ENCODE results near the gene STAG2. TPM values are rescaled to one million over a fixed set of nuclear protein-coding genes. Genes with fewer than 3 reads are reported as not detected.
"Not testable (repeated sequence)": the region's sequence is repeated elsewhere in the genome, so short reads cannot be mapped to it uniquely, and the experiment has no call there.

Gene STAG2
- total RNA-seq, 4 donors from 2014 or later, result 22.6 to 78.0 (median 50.7) TPM

DNA sequence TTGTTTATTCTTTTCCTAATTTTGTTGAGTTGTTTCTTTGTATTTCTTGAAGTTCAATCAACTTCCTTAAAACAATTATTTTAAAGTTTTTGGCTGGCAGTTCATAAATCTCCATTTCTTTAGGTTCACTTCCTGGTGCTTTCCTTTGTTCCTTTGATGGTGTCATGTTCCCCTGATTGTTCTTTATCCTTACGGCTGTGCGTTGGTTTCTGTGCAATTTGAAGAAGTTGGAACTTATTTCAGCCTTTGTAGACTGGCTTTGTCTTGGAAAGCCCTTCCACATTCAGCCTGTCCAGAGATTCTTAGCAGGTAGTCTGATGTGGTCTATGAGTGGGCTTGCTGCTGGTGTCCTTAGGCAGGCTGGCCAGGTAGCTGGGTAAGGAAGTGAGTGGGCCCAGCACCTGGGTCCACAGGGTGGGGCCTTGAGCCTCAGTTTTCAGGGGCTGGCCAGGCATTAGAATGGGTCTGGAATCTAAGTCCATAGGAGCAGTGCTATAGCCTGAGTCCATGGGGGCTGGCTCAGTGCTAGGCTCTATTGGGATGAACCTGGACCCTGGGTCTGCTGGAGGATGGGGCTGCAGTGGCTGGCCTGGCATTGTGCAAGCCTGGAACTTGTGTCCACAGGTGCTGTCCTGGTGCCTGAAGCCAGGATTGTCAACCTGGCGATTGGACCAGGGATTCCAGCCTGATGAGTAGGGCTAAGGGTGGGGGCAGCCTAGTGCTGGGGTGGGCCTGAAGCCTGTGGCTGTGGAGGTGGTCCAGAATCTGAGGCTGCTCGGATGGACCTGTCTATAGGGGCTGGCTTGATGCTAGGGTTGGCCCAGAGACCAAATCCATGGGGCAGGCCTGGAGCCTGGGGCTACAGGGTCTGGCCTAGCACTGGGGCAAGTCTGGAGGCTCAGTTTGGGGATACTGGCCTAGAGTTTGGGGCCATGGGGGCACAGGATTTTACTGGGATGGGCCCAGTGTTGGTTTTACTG lies 152.4 kb downstream of the STAG2 start:
- WGBS, 2 donors, result 56 to 79% methylated on average over 2 of the region's 4 CpGs
- intact Hi-C loops (cut with DNase I), result no loop called here

DNA sequence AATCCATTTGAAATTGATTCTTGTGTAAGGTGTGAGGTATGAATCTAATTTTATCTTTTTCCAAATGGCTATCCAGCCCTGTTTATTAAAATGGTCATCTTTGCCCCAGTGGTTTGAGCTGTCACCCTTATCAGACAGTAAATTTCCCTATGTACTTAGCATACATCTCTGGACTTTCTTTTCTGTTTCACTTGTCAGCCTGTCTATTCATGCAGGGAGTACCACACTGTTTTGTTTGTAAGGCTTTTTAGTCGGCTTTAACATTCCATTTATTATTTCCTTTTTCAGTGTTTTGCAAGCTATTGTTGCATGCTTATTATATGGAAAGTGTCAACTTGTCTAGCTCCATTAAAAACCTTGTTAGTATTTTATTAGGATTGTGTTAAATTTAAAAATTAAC lies 155.8 kb downstream of the STAG2 start:
- no peak for DNase-seq
- H3K9me3 ChIP-seq, result no peaks in the 10 kb centered on the region
- TF ChIP-seq, protein P1, sequence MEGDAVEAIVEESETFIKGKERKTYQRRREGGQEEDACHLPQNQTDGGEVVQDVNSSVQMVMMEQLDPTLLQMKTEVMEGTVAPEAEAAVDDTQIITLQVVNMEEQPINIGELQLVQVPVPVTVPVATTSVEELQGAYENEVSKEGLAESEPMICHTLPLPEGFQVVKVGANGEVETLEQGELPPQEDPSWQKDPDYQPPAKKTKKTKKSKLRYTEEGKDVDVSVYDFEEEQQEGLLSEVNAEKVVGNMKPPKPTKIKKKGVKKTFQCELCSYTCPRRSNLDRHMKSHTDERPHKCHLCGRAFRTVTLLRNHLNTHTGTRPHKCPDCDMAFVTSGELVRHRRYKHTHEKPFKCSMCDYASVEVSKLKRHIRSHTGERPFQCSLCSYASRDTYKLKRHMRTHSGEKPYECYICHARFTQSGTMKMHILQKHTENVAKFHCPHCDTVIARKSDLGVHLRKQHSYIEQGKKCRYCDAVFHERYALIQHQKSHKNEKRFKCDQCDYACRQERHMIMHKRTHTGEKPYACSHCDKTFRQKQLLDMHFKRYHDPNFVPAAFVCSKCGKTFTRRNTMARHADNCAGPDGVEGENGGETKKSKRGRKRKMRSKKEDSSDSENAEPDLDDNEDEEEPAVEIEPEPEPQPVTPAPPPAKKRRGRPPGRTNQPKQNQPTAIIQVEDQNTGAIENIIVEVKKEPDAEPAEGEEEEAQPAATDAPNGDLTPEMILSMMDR (IDR thresholded peaks at IDR 0.05), result no peak
- no peak for TF ChIP-seq POLR2A (IDR thresholded peaks at IDR 0.05)
- 31 to 50% methylated on average over 1 of the region's 1 CpG for WGBS, 2 donors
- intact Hi-C loops (cut with DNase I), result no loop called here
- no peak overlapping the region for H3K27ac ChIP-seq
- H3K36me3 ChIP-seq, result no peaks in the 10 kb centered on the region
- no peak overlapping the region for H3K4me3 ChIP-seq
- H3K4me1 ChIP-seq, result no peaks in the 10 kb centered on the region
- no peaks in the 10 kb centered on the region for H3K27me3 ChIP-seq

More for the DNA sequence above, 152.4 kb downstream of the STAG2 start:
- H3K27ac ChIP-seq, result no peak overlapping the region
- H3K4me3 ChIP-seq, result no peak overlapping the region
- no peaks in the 10 kb centered on the region for H3K4me1 ChIP-seq
- no peak for TF ChIP-seq POLR2A (IDR thresholded peaks at IDR 0.05)
- TF ChIP-seq, protein P1 (IDR thresholded peaks at IDR 0.05), result no peak
- DNase-seq, result no peak
- no peaks in the 10 kb centered on the region for H3K36me3 ChIP-seq
- no peaks in the 10 kb centered on the region for H3K27me3 ChIP-seq
- H3K9me3 ChIP-seq, result peaks cover 0 to 9% (median 0%) of the 10 kb centered on the region in 3 donors

DNA sequence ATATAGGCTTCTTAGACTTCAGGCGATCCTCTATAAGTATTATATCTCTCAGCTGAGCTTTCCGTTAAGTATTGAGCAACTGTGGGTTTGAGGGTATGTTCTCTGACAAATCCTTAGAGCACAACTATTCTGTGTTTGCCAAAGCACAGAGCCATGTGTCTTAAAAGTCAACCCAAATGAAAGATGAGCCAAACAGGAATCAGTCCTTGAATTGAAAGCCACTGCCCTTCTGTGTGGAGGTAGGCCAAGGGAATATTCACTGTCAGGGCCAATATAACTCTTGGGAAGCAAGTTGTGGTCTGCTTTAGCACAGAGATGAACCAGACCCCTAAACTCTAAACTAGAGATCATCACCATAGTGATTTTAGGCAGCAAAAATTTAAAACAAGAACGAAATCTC lies 164.0 kb downstream of the STAG2 start:
- H3K4me1 ChIP-seq, result no peaks in the 10 kb centered on the region
- no peaks in the 10 kb centered on the region for H3K36me3 ChIP-seq
- intact Hi-C loops (cut with DNase I), result no loop called here
- 74 to 100% methylated on average over 1 to 3 of the region's 3 CpGs for WGBS, 2 donors
- no peak overlapping the region for H3K4me3 ChIP-seq
- no peak for TF ChIP-seq POLR2A (IDR thresholded peaks at IDR 0.05)
- TF ChIP-seq, protein P1 (IDR thresholded peaks at IDR 0.05), result no peak
- H3K27me3 ChIP-seq, result no peaks in the 10 kb centered on the region
- no peak for DNase-seq
- H3K9me3 ChIP-seq, result no peaks in the 10 kb centered on the region
- no peak overlapping the region for H3K27ac ChIP-seq

DNA sequence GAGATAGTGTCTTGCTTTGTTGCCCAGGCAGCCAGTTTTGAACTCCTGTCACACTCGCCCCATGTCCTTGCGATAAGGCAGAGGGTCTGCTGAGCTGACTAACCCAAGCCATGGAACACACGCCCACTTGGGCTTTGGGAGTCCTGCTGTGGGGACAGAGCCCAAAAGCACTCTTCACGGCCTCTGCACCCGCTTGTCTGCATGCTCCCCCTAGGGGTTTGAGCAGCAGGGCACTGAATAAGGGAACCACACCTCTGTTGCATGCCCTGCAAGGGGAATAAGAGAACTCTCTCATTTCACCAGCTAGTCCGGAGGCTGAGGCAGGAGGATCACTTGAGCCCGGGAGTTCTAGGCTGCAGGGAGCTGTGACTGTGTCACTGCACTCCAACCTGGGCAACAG lies 166.0 kb downstream of the STAG2 start:
- Histone ChIP-seq H3K36me3 (no peaks in the 10 kb centered on the region), H3K4me1 (no peaks in the 10 kb centered on the region), H3K27me3 (no peaks in the 10 kb centered on the region), H3K4me3 (no peak overlapping the region), H3K27ac (no peak overlapping the region), H3K9me3 (no peaks in the 10 kb centered on the region)
- no peak for TF ChIP-seq POLR2A (IDR thresholded peaks at IDR 0.05)
- TF ChIP-seq, protein P1 (IDR thresholded peaks at IDR 0.05), result no peak
- no peak for DNase-seq
- intact Hi-C loops (cut with DNase I), result no loop called here
- WGBS, 2 donors, result 71 to 100% methylated on average over 1 to 2 of the region's 7 CpGs

DNA sequence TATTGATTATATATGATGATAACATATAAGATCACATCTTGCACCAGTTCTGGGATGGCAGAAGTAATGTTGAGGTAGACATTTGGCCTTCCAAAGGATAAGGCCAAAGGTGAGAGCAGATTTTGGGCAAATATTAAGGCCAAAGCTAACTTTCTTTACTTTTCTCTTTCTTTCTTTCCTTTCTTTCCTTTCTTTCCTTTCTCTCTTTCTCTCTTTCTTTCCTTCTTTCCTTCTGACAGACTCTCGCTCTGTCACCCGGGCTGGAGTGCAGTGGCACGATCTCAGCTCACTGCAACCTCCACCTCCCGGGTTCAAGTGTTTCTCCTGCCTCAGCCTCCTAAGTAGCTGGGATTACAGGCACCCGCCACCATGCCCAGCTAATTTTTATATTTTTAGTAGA lies 170.9 kb downstream of the STAG2 start:
- intact Hi-C loops (cut with DNase I); H3K4me1 ChIP-seq; H3K27me3 ChIP-seq; H3K36me3 ChIP-seq; H3K4me3 ChIP-seq; H3K9me3 ChIP-seq; H3K27ac ChIP-seq; DNase-seq: not testable (repeated sequence)
- 77 to 96% methylated on average over 4 to 5 of the region's 5 CpGs for WGBS, 2 donors

Data from esophagus squamous epithelium (tissue), 5 donors.